ENCODE measurements around the gene MMP26.

GRCh38 chr11:4677948-4678347 lies 26.6 kb upstream of the MMP26 start:
- TF ChIP-seq CTCF (IDR thresholded peaks at IDR 0.05; ENCODE audit: low read depth, low read length, missing input control) (no peak), TAF1 (conservative IDR thresholded peaks at IDR 0.05) (no peak), YY1 (IDR thresholded peaks at IDR 0.05) (no peak), REST (IDR thresholded peaks at IDR 0.05) (no peak), JUND (IDR thresholded peaks at IDR 0.05) (no peak), FOXA2 (IDR thresholded peaks at IDR 0.05) (no peak), ATF3 (IDR thresholded peaks at IDR 0.05) (no peak), ZBTB33 (IDR thresholded peaks at IDR 0.05) (no peak), SP1 (IDR thresholded peaks at IDR 0.05) (no peak), RAD21 (IDR thresholded peaks at IDR 0.05) (no peak), GABPA (IDR thresholded peaks at IDR 0.05 in 1 of 2, conservative IDR thresholded peaks at IDR 0.05 in 1 of 2) (no peak), MAX (IDR thresholded peaks at IDR 0.05) (no peak), RXRA (IDR thresholded peaks at IDR 0.05) (no peak)
